H9 (cell line): ENCODE results near the gene IFI27. TPM values are rescaled to one million over a fixed set of nuclear protein-coding genes. Genes with fewer than 3 reads are reported as not detected.

ENCODE experiments used
- DNase-seq: peaks from one replicate; pipeline ENCODE4 v3.0.0-alpha.2; 2017
- H2AFZ ChIP-seq: one replicate; pipeline ENCODE4 v1.6.1; 2013; ENCODE audit warnings: mild to moderate bottlenecking, low read length, control low read depth, moderate library complexity
- H2AK5ac ChIP-seq: 2 replicates; pipeline ENCODE4 v1.6.1; 2013; ENCODE audit warnings: low read length, control low read depth, mixed read lengths; ENCODE audit not compliant: insufficient read length
- H2BK120ac ChIP-seq: one replicate; pipeline ENCODE4 v1.6.1; 2013; ENCODE audit warnings: low read depth, mild to moderate bottlenecking, low read length, control low read depth, inconsistent platforms; ENCODE audit not compliant: poor library complexity, severe bottlenecking
- H2BK12ac ChIP-seq: 2 replicates; pipeline ENCODE4 v1.6.1; 2013; ENCODE audit warnings: low read length, control low read depth, mixed read lengths, low read depth; ENCODE audit not compliant: insufficient read length
- H2BK15ac ChIP-seq: 2 replicates; pipeline ENCODE4 v1.6.1; 2013; ENCODE audit warnings: low read depth, low read length, control low read depth
- H2BK20ac ChIP-seq: one replicate; pipeline ENCODE4 v1.6.1; 2013; ENCODE audit warnings: low read depth, mild to moderate bottlenecking, low read length, control low read depth, inconsistent platforms; ENCODE audit not compliant: poor library complexity, severe bottlenecking
- H2BK5ac ChIP-seq: 2 replicates; pipeline ENCODE4 v1.6.1; 2013; ENCODE audit warnings: low read length, control low read depth, mixed read lengths; ENCODE audit not compliant: insufficient read length
- H3K14ac ChIP-seq: 2 replicates; pipeline ENCODE4 v1.6.1; 2013; ENCODE audit warnings: low read length, control low read depth; ENCODE audit not compliant: insufficient read depth
- H3K18ac ChIP-seq: 2 replicates; pipeline ENCODE4 v1.6.1; 2013; ENCODE audit warnings: low read depth, mild to moderate bottlenecking, mixed read lengths, low read length, control low read depth; ENCODE audit not compliant: insufficient read length
- H3K23ac ChIP-seq: 2 replicates; pipeline ENCODE4 v1.6.1; 2013; ENCODE audit warnings: low read length, control low read depth, mixed read lengths, low read depth; ENCODE audit not compliant: insufficient read length
- H3K23me2 ChIP-seq: 2 replicates; pipeline ENCODE4 v1.6.1; 2013; ENCODE audit warnings: low read depth, mild to moderate bottlenecking, mixed read lengths, low read length, control low read depth; ENCODE audit not compliant: insufficient read length, poor library complexity, severe bottlenecking
- H3K27ac ChIP-seq: 2 replicates; pipeline ENCODE4 v1.5.1; 2013; ENCODE audit warnings: low read length, control low read depth, mixed read lengths, low read depth; ENCODE audit not compliant: insufficient read length
- H3K27me3 ChIP-seq: 2 replicates; pipeline ENCODE4 v1.6.1; 2013; ENCODE audit warnings: low read length, control low read depth, inconsistent platforms; ENCODE audit not compliant: insufficient read depth
- H3K4ac ChIP-seq: 2 replicates; pipeline ENCODE4 v1.6.1; 2013; ENCODE audit warnings: low read depth, mild to moderate bottlenecking, control low read depth, inconsistent platforms, low read length, moderate library complexity
- H3K4me1 ChIP-seq: 2 replicates; pipeline ENCODE4 v1.6.1; 2013; ENCODE audit warnings: low read length, control low read depth, inconsistent platforms; ENCODE audit not compliant: insufficient read depth
- H3K4me2 ChIP-seq: 2 replicates; pipeline ENCODE4 v1.6.1; 2013; ENCODE audit warnings: low read length, control low read depth, mixed read lengths; ENCODE audit not compliant: insufficient read length, insufficient read depth
- H3K56ac ChIP-seq: 2 replicates; pipeline ENCODE4 v1.6.1; 2013; ENCODE audit warnings: low read depth, mild to moderate bottlenecking, mixed read lengths, low read length, control low read depth; ENCODE audit not compliant: insufficient read length
- H3K79me1 ChIP-seq: 2 replicates; pipeline ENCODE4 v1.6.1; 2013; ENCODE audit warnings: low read depth, mild to moderate bottlenecking, moderate library complexity, low read length, control low read depth, inconsistent platforms; ENCODE audit not compliant: insufficient read depth, poor library complexity, severe bottlenecking
- H3K79me2 ChIP-seq: 2 replicates; pipeline ENCODE4 v1.6.1; 2013; ENCODE audit warnings: low read length, control low read depth, inconsistent platforms; ENCODE audit not compliant: insufficient read depth
- H3K9ac ChIP-seq: 2 replicates; pipeline ENCODE4 v1.6.1; 2013; ENCODE audit warnings: low read length, control low read depth, mixed read lengths; ENCODE audit not compliant: insufficient read length; ENCODE audit errors: extremely low read depth
- H3K9me3 ChIP-seq: one replicate; pipeline ENCODE4 v1.6.1; 2013; ENCODE audit warnings: low read depth, low read length, inconsistent platforms; ENCODE audit not compliant: control insufficient read depth
- H3T11ph ChIP-seq: one replicate; pipeline ENCODE4 v1.6.1; 2013; ENCODE audit warnings: mild to moderate bottlenecking, low read length, control low read depth, inconsistent platforms
- H4K20me1 ChIP-seq: one replicate; pipeline ENCODE4 v1.6.1; 2013; ENCODE audit not compliant: control insufficient read depth, insufficient read length, insufficient read depth
- H4K5ac ChIP-seq: 2 replicates; pipeline ENCODE4 v1.6.1; 2013; ENCODE audit warnings: low read depth, mild to moderate bottlenecking, mixed read lengths, low read length, control low read depth; ENCODE audit not compliant: insufficient read length
- H4K8ac ChIP-seq: replicated peaks from 2 replicates; pipeline ENCODE4 v1.6.1; 2013; ENCODE audit warnings: low read length, control low read depth, mixed read lengths, low read depth; ENCODE audit not compliant: insufficient read length
- H4K91ac ChIP-seq: 2 replicates; pipeline ENCODE4 v1.6.1; 2013; ENCODE audit warnings: low read depth, mild to moderate bottlenecking, moderate library complexity, mixed read lengths, low read length, control low read depth; ENCODE audit not compliant: insufficient read length
- H3K27ac Mint-ChIP-seq, 3 experiments: 2 replicates in 2 of 3; 3 replicates in 1 of 3; pipeline ENCODE4 v1.8.0; 2020 to 2021; ENCODE audit warnings: mixed read lengths in 3 of 3, mild to moderate bottlenecking in 1 of 3, moderate library complexity in 1 of 3
- H3K27me3 Mint-ChIP-seq: 2 replicates; pipeline ENCODE4 v1.8.0; 2021; ENCODE audit warnings: low read depth, mild to moderate bottlenecking, moderate library complexity, mixed read lengths
- H3K36me3 Mint-ChIP-seq, 3 experiments: 2 replicates in 2 of 3; 3 replicates in 1 of 3; pipeline ENCODE4 v1.8.0; 2020 to 2021; ENCODE audit warnings: low read depth in 3 of 3, mixed read lengths in 3 of 3; ENCODE audit not compliant: insufficient read depth in 1 of 3
- H3K4me1 Mint-ChIP-seq, 2 experiments: 2 replicates each; pipeline ENCODE4 v1.8.0; 2020; ENCODE audit warnings: mixed read lengths in 2 of 2
- H3K4me3 Mint-ChIP-seq, 2 experiments: 2 replicates in 1 of 2; 3 replicates in 1 of 2; pipeline ENCODE4 v1.8.0; 2020 to 2021; ENCODE audit warnings: mild to moderate bottlenecking in 2 of 2, mixed read lengths in 2 of 2, moderate library complexity in 1 of 2
- H3K9me3 Mint-ChIP-seq, 2 experiments: 2 replicates in 1 of 2; 3 replicates in 1 of 2; pipeline ENCODE4 v1.8.0; 2020; ENCODE audit warnings: mild to moderate bottlenecking in 2 of 2, mixed read lengths in 2 of 2, moderate library complexity in 1 of 2
- WGBS: extraction: QIAGEN DNeasy Blood & Tissue Kit; methylation state at CpG from one replicate; pipeline ENCODE4 v1.1.7; 2013; ENCODE audit warnings: missing lambda C conversion rate, low lambda C conversion rate, mixed read lengths; ENCODE audit not compliant: insufficient read length; ENCODE audit errors: extremely low coverage; 5-methylcytosine and 5-hydroxymethylcytosine counted together
- total RNA-seq: library from RNA; stranded (reverse); gene quantifications from 2 replicates; pipeline ENCODE4 v1.2.1, GENCODE V29; 2021
- TF ChIP-seq, protein P1 (sequence below): fragments of 200-600 bp; sonication (generic); conservative IDR thresholded peaks from 3 replicates; pipeline ENCODE4 v1.8.0; 2021; ENCODE audit warnings: antibody characterized with exemption, mild to moderate bottlenecking

IFI27 gene
- total RNA-seq, 1 experiment from 2014 or later = 1.7 TPM

DNA sequence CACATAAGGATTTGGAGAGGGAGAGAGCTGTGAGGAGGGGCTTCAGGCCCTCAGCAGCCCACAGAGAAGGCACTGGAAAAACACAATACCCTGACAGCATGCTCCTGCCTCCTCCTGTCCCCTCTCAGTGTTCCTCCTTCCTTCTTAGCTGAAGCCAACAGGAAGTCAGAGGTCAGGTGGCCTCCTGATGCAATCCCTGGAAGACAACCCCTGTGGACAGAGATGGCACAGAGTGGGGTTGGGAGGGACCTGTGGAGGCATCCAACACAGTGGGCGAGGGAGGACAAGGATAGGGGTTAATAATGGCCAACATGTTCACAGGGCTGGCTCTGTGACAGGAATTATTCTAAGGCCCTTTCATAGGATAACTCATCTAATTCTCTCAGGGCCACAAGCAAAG, 34.2 kb downstream of the IFI27 start:
- DNase-seq = peak; percentile 57
- WGBS = no CpG with 5 or more reads among the region's 1 CpG
- H3K27ac ChIP-seq = no peak overlapping the region

More for the DNA sequence above, 34.2 kb downstream of the IFI27 start:
- H3K27me3 ChIP-seq = no peaks in the 10 kb centered on the region
- peak overlapping the region; percentile 22 for H3K18ac ChIP-seq
- no peak overlapping the region for H2BK15ac ChIP-seq
- H3K9ac ChIP-seq = no peak overlapping the region
- H2BK5ac ChIP-seq = no peak overlapping the region
- no peak overlapping the region for H2AK5ac ChIP-seq
- H4K5ac ChIP-seq = no peak overlapping the region
- no peak overlapping the region for H2BK12ac ChIP-seq
- peak overlapping the region; percentile 37 to 95 (median 85) for H3K27ac Mint-ChIP-seq
- peaks cover 0 to 3% of the 10 kb centered on the region in 2 experiments; a peak in 1 of 5 replicates for H3K9me3 Mint-ChIP-seq
- no peaks in the 10 kb centered on the region for H3K79me2 ChIP-seq
- H3K4ac ChIP-seq = no peak overlapping the region
- H3K4me1 ChIP-seq = no peaks in the 10 kb centered on the region
- H3K36me3 Mint-ChIP-seq = no peaks in the 10 kb centered on the region
- no peak overlapping the region for H3K23ac ChIP-seq
- H3K14ac ChIP-seq = peak overlapping the region; percentile 1; the same call in 1 of the 2 replicates
- H2BK20ac ChIP-seq = no peak overlapping the region
- no peak overlapping the region for H3K4me2 ChIP-seq
- peaks cover 2% of the 10 kb centered on the region for H3K23me2 ChIP-seq
- H4K8ac ChIP-seq = no peak overlapping the region
- no peaks in the 10 kb centered on the region for H3K9me3 ChIP-seq
- peak overlapping the region in 1 of 2 experiments; percentile 5; a peak in 2 of 5 replicates for H3K4me3 Mint-ChIP-seq
- TF ChIP-seq, protein P1, sequence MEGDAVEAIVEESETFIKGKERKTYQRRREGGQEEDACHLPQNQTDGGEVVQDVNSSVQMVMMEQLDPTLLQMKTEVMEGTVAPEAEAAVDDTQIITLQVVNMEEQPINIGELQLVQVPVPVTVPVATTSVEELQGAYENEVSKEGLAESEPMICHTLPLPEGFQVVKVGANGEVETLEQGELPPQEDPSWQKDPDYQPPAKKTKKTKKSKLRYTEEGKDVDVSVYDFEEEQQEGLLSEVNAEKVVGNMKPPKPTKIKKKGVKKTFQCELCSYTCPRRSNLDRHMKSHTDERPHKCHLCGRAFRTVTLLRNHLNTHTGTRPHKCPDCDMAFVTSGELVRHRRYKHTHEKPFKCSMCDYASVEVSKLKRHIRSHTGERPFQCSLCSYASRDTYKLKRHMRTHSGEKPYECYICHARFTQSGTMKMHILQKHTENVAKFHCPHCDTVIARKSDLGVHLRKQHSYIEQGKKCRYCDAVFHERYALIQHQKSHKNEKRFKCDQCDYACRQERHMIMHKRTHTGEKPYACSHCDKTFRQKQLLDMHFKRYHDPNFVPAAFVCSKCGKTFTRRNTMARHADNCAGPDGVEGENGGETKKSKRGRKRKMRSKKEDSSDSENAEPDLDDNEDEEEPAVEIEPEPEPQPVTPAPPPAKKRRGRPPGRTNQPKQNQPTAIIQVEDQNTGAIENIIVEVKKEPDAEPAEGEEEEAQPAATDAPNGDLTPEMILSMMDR = no peak
- H4K20me1 ChIP-seq = no peaks in the 10 kb centered on the region
- no peaks in the 10 kb centered on the region for H3K79me1 ChIP-seq
- H3T11ph ChIP-seq = no peak overlapping the region
- H3K4me1 Mint-ChIP-seq = peaks cover 12 to 16% of the 10 kb centered on the region in 2 experiments
- no peak overlapping the region for H3K56ac ChIP-seq
- peaks cover 1% of the 10 kb centered on the region; the same call in 1 of the 2 replicates for H3K27me3 Mint-ChIP-seq
- H2AFZ ChIP-seq = no peak overlapping the region
- no peak overlapping the region for H4K91ac ChIP-seq
- no peak overlapping the region for H2BK120ac ChIP-seq
